HepG2 (cell line): ENCODE results near the gene KCTD15. TPM values are rescaled to one million over a fixed set of nuclear protein-coding genes. Genes with fewer than 3 reads are reported as not detected.

ENCODE experiments used
- AGO2 ChIP-seq: fragments of 200-400 bp; formaldehyde crosslinking; optimal IDR thresholded peaks from 2 replicates; pipeline ENCODE3; 2017; ENCODE audit warnings: mild to moderate bottlenecking, low read depth, low read length, moderate library complexity
- BHLHE40 ChIP-seq: IDR thresholded peaks from 2 replicates; pipeline ENCODE4 v1.6.1; 2011; ENCODE audit warnings: low read length, improper control_type of control experiment
- CBX1 ChIP-seq: IDR thresholded peaks from one replicate; pipeline ENCODE4 v1.6.1; 2016; ENCODE audit warnings: antibody characterized with exemption, low read depth
- PCBP1 ChIP-seq: fragments of 200-400 bp; formaldehyde crosslinking; IDR thresholded peaks from 2 replicates; pipeline ENCODE4 v1.6.1; 2017; ENCODE audit warnings: mild to moderate bottlenecking, low read depth, low read length, borderline replicate concordance
- PHB2 ChIP-seq: fragments of 450-650 bp; IDR thresholded peaks from 2 replicates; pipeline ENCODE4 v1.6.1; 2018; ENCODE audit not compliant: partially characterized antibody
- PHF20 ChIP-seq: sonication (generic); formaldehyde crosslinking; IDR thresholded peaks from 2 replicates; pipeline ENCODE4 v1.5.0; 2020; ENCODE audit warnings: mild to moderate bottlenecking, missing genetic modification reagents
- TEAD3 ChIP-seq: optimal IDR thresholded peaks from 2 replicates; pipeline ENCODE3; 2016; ENCODE audit warnings: borderline replicate concordance
- ZBTB1 ChIP-seq: sonication (generic); formaldehyde crosslinking; IDR thresholded peaks from 2 replicates; pipeline ENCODE4 v1.4.0; 2020; ENCODE audit warnings: missing genetic modification reagents, borderline replicate concordance
- ZNF3 ChIP-seq: IDR thresholded peaks from 2 replicates; pipeline ENCODE4 v1.7.0; 2017; ENCODE audit warnings: inconsistent platforms
- ZNF317 ChIP-seq: sonication (generic); formaldehyde crosslinking; IDR thresholded peaks from 2 replicates; pipeline ENCODE4 v1.5.0; 2020; ENCODE audit warnings: mild to moderate bottlenecking, missing genetic modification reagents
- ZNF337 ChIP-seq: sonication (generic); formaldehyde crosslinking; IDR thresholded peaks from 2 replicates; pipeline ENCODE4 v1.5.1; 2020; ENCODE audit warnings: missing genetic modification reagents, low read depth, mild to moderate bottlenecking, borderline replicate concordance
- ZNF616 ChIP-seq: sonication (generic); formaldehyde crosslinking; IDR thresholded peaks from 2 replicates; pipeline ENCODE4 v1.5.0; 2020; ENCODE audit warnings: low read depth, mild to moderate bottlenecking, missing genetic modification reagents
- ZNF652 ChIP-seq: IDR thresholded peaks from 2 replicates; pipeline ENCODE4 v1.6.1; 2016; ENCODE audit warnings: low read depth, borderline replicate concordance
- ZNF747 ChIP-seq: sonication (generic); formaldehyde crosslinking; IDR thresholded peaks from 2 replicates; pipeline ENCODE4 v1.8.1; 2023; ENCODE audit warnings: missing genetic modification reagents, mild to moderate bottlenecking, borderline replicate concordance
- polyA plus RNA-seq, 8 experiments: library from polyadenylated mRNA; depleted of rRNA in 3 of 8; stranded (reverse) in 7 of 8; unstranded in 1 of 8; fragments of >200 nt; fragmentation: Illumina TruSeq in 4 of 8; extraction: Trizol in 4 of 8; gene quantifications; 2 replicates each; pipeline versions ENCODE4 v1.2.1 to v1.2.3, GENCODE V29; 2011 to 2016; ENCODE audit warnings: low read depth in 4 of 8, missing spikeins in 1 of 8, mixed read lengths in 1 of 8; ENCODE audit not compliant: insufficient read depth in 1 of 8
- total RNA-seq, 5 experiments: library from RNA; depleted of rRNA; stranded (reverse); fragments of >200 nt; fragmentation: Illumina TruSeq; extraction: Trizol; gene quantifications; 2 replicates each; pipeline ENCODE4 v1.2.3, GENCODE V29; 2016; ENCODE audit warnings: low read depth in 1 of 5
- TF ChIP-seq, protein P1 (sequence below), 2 experiments: sonication (generic) in 1 of 2; formaldehyde crosslinking in 1 of 2; IDR thresholded peaks; 2 replicates each; pipeline versions ENCODE4 v1.4.0 to v1.6.1; 2018 to 2020; ENCODE audit warnings: missing genetic modification reagents in 2 of 2, borderline replicate concordance in 1 of 2, low read depth in 1 of 2, mild to moderate bottlenecking in 1 of 2, missing biosample characterization in 1 of 2
- TF ChIP-seq, protein P2 (sequence below): sonication (generic); formaldehyde crosslinking; IDR thresholded peaks from 2 replicates; pipeline ENCODE4 v1.4.0; 2020; ENCODE audit warnings: mild to moderate bottlenecking, missing genetic modification reagents
- TF ChIP-seq, protein P3 (sequence below): sonication (generic); formaldehyde crosslinking; IDR thresholded peaks from 2 replicates; pipeline ENCODE4 v1.5.0; 2020; ENCODE audit warnings: mild to moderate bottlenecking, missing genetic modification reagents
- TF ChIP-seq, protein P4 (sequence below): sonication (generic); formaldehyde crosslinking; IDR thresholded peaks from 2 replicates; pipeline ENCODE4 v1.4.0; 2020; ENCODE audit warnings: missing genetic modification reagents, borderline replicate concordance
- TF ChIP-seq, protein P5 (sequence below): sonication (generic); formaldehyde crosslinking; IDR thresholded peaks from 2 replicates; pipeline ENCODE4 v1.4.0; 2020; ENCODE audit warnings: missing genetic modification reagents

KCTD15 gene
- total and polyA plus RNA-seq, 2 of the 13 experiments (the other 11 are each of a cell fraction or from before 2014, with no cell fraction given) = 13.2 to 16.7 TPM

DNA sequence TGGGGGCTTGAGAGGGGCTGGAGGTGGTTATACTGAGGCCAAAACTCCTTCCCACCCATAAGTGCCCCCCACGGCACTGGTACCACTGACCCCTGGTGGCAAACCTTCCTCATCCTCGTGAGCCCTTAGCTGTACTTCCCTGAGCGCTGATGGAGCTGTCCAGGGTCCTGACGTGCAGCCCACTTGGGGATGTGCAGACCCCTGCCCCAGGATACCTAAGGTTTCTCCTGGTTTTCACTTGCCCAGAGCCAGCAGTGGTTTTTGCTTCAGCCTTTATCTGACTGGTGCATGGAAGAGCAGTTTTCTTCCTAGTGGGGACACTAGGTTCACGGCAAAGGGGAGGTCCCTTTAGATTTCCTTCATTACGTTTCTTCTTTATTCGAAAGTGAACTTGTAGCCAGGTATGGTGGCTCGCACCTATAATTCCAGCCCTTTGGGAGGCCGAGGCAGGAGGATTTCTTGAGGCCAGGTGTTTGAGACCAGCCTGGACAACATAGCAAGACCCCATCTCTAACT is 28.7 kb upstream of the KCTD15 start (continued):
- TF ChIP-seq AGO2 = no peak
- no peak for TF ChIP-seq TEAD3
- TF ChIP-seq, protein P1, sequence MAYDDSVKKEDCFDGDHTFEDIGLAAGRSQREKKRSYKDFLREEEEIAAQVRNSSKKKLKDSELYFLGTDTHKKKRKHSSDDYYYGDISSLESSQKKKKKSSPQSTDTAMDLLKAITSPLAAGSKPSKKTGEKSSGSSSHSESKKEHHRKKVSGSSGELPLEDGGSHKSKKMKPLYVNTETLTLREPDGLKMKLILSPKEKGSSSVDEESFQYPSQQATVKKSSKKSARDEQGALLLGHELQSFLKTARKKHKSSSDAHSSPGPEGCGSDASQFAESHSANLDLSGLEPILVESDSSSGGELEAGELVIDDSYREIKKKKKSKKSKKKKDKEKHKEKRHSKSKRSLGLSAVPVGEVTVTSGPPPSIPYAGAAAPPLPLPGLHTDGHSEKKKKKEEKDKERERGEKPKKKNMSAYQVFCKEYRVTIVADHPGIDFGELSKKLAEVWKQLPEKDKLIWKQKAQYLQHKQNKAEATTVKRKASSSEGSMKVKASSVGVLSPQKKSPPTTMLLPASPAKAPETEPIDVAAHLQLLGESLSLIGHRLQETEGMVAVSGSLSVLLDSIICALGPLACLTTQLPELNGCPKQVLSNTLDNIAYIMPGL (CRISPR knock-in tag; IDR thresholded peaks at IDR 0.05; ENCODE audit: borderline replicate concordance in 1 of 2, low read depth in 1 of 2) = no peak
- TF ChIP-seq, protein P2, sequence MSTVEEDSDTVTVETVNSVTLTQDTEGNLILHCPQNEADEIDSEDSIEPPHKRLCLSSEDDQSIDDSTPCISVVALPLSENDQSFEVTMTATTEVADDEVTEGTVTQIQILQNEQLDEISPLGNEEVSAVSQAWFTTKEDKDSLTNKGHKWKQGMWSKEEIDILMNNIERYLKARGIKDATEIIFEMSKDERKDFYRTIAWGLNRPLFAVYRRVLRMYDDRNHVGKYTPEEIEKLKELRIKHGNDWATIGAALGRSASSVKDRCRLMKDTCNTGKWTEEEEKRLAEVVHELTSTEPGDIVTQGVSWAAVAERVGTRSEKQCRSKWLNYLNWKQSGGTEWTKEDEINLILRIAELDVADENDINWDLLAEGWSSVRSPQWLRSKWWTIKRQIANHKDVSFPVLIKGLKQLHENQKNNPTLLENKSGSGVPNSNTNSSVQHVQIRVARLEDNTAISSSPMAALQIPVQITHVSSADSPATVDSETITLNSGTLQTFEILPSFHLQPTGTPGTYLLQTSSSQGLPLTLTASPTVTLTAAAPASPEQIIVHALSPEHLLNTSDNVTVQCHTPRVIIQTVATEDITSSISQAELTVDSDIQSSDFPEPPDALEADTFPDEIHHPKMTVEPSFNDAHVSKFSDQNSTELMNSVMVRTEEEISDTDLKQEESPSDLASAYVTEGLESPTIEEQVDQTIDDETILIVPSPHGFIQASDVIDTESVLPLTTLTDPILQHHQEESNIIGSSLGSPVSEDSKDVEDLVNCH = no peak
- TF ChIP-seq, protein P3, sequence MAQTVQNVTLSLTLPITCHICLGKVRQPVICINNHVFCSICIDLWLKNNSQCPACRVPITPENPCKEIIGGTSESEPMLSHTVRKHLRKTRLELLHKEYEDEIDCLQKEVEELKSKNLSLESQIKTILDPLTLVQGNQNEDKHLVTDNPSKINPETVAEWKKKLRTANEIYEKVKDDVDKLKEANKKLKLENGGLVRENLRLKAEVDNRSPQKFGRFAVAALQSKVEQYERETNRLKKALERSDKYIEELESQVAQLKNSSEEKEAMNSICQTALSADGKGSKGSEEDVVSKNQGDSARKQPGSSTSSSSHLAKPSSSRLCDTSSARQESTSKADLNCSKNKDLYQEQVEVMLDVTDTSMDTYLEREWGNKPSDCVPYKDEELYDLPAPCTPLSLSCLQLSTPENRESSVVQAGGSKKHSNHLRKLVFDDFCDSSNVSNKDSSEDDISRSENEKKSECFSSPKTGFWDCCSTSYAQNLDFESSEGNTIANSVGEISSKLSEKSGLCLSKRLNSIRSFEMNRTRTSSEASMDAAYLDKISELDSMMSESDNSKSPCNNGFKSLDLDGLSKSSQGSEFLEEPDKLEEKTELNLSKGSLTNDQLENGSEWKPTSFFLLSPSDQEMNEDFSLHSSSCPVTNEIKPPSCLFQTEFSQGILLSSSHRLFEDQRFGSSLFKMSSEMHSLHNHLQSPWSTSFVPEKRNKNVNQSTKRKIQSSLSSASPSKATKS = no peak
- TF ChIP-seq ZNF652 (CRISPR knock-in tag) = no peak
- no peak for TF ChIP-seq BHLHE40
- TF ChIP-seq PCBP1 = no peak
- TF ChIP-seq ZNF3 (CRISPR knock-in tag) = no peak
- no peak for TF ChIP-seq ZNF616 (CRISPR knock-in tag)
- TF ChIP-seq ZNF317 (CRISPR knock-in tag) = no peak
- TF ChIP-seq, protein P4, sequence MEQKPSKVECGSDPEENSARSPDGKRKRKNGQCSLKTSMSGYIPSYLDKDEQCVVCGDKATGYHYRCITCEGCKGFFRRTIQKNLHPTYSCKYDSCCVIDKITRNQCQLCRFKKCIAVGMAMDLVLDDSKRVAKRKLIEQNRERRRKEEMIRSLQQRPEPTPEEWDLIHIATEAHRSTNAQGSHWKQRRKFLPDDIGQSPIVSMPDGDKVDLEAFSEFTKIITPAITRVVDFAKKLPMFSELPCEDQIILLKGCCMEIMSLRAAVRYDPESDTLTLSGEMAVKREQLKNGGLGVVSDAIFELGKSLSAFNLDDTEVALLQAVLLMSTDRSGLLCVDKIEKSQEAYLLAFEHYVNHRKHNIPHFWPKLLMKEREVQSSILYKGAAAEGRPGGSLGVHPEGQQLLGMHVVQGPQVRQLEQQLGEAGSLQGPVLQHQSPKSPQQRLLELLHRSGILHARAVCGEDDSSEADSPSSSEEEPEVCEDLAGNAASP (CRISPR knock-in tag) = peak; percentile 37; the same call in 1 of the 2 replicates
- TF ChIP-seq ZNF747 = no peak
- TF ChIP-seq ZBTB1 (CRISPR knock-in tag) = no peak
- TF ChIP-seq ZNF337 (CRISPR knock-in tag) = no peak
- TF ChIP-seq PHB2 = no peak
- TF ChIP-seq PHF20 (CRISPR knock-in tag) = no peak
- TF ChIP-seq, protein P5, sequence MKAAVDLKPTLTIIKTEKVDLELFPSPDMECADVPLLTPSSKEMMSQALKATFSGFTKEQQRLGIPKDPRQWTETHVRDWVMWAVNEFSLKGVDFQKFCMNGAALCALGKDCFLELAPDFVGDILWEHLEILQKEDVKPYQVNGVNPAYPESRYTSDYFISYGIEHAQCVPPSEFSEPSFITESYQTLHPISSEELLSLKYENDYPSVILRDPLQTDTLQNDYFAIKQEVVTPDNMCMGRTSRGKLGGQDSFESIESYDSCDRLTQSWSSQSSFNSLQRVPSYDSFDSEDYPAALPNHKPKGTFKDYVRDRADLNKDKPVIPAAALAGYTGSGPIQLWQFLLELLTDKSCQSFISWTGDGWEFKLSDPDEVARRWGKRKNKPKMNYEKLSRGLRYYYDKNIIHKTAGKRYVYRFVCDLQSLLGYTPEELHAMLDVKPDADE (CRISPR knock-in tag) = no peak
- TF ChIP-seq CBX1 = no peak
